AG04450 (cell line): Measurements from ENCODE around the gene VMP1. TPM values are rescaled to one million over a fixed set of nuclear protein-coding genes. Genes with fewer than 3 reads are reported as not detected.

ENCODE experiments used
- CTCF ChIA-PET: fragments of 300-600, 350-600 bp; formaldehyde crosslinking; extraction: SDS; loops from one replicate; lab custom pipeline; 2022; ENCODE audit warnings: antibody characterized with exemption, inconsistent platforms; lab: Charles Lee
- POLR2A ChIA-PET: fragments of 350-600 bp; formaldehyde crosslinking; extraction: SDS; loops from one replicate; lab custom pipeline; 2021; ENCODE audit warnings: antibody characterized with exemption, inconsistent platforms; lab: Yijun Ruan, JAX
- DNase-seq: peaks from one replicate; pipeline ENCODE4 v3.0.0-alpha.2; 2011; ENCODE audit warnings: low read depth, low spot score
- H3K27ac ChIP-seq: one replicate; pipeline ENCODE4 v1.5.1; 2012; ENCODE audit warnings: low read depth, low read length, control low read depth
- H3K27me3 ChIP-seq: one replicate; pipeline ENCODE4 v1.6.0; 2012; ENCODE audit warnings: low read length; ENCODE audit not compliant: control insufficient read depth, insufficient read depth
- H3K4me3 ChIP-seq: 2 replicates; pipeline ENCODE4 v1.5.1; 2011; ENCODE audit warnings: mild to moderate bottlenecking, low read depth, low read length, control low read depth
- H3K9me3 ChIP-seq: 2 replicates; pipeline ENCODE4 v1.5.1; 2012; ENCODE audit warnings: low read length; ENCODE audit not compliant: control insufficient read depth, insufficient read depth
- polyA plus RNA-seq: library from polyadenylated mRNA; depleted of rRNA; stranded (reverse); fragments of >200 nt; gene quantifications from 2 replicates; pipeline ENCODE4 v1.2.3, GENCODE V29; 2011
- TF ChIP-seq, protein P1 (sequence below): IDR thresholded peaks from 2 replicates; pipeline ENCODE4 v1.5.1; 2011; ENCODE audit warnings: low read depth, low read length, control low read depth, inconsistent platforms

The VMP1 gene
- polyA plus RNA-seq, 1 experiment, result 196 TPM

DNA sequence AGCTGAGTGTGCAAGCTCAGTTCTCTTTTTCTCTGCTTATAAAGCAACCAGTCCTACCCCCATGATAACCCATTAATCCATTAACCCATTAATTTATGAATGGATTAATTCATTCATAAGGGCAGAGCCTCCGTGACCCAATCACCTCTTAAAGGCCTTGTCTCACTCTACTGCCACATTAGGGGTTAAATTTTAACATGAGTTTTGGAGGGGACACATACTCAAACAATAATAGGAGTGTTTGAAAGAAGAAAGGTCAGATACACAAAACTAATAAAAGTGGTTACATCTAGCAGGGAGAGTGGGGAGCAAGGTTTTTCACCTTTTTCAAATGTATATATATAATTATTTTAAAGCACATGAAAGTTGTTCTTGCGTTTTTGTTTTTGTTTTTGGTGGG lies 6.8 kb downstream of the VMP1 start:
- no peak for DNase-seq
- Histone ChIP-seq H3K27me3 (no peaks in the 10 kb centered on the region), H3K27ac (no peak overlapping the region), H3K9me3 (no peaks in the 10 kb centered on the region), H3K4me3 (no peak overlapping the region)
- POLR2A ChIA-PET, result no interaction called here
- CTCF ChIA-PET, result no interaction called here
- TF ChIP-seq, protein P1, sequence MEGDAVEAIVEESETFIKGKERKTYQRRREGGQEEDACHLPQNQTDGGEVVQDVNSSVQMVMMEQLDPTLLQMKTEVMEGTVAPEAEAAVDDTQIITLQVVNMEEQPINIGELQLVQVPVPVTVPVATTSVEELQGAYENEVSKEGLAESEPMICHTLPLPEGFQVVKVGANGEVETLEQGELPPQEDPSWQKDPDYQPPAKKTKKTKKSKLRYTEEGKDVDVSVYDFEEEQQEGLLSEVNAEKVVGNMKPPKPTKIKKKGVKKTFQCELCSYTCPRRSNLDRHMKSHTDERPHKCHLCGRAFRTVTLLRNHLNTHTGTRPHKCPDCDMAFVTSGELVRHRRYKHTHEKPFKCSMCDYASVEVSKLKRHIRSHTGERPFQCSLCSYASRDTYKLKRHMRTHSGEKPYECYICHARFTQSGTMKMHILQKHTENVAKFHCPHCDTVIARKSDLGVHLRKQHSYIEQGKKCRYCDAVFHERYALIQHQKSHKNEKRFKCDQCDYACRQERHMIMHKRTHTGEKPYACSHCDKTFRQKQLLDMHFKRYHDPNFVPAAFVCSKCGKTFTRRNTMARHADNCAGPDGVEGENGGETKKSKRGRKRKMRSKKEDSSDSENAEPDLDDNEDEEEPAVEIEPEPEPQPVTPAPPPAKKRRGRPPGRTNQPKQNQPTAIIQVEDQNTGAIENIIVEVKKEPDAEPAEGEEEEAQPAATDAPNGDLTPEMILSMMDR, result no peak

DNA sequence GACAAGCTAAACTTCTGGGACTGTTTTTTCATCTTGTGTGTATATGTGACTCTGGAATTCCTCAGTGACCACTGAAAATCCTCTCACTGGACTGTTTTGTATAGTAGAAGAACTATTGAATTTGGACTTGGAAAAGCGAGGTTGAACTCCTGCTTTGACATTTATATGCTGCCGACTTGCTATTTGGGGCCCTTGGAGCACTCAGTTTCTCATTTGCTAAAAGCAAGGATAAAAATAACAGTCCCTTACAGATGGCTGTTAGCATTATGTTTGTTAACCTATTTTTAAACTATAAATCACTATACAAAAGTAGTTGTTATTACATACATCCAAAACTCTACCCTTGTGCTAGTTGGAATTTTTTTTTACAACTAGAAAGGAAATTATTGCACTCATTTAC lies 9.0 kb downstream of the VMP1 start:
- CTCF ChIA-PET, result no interaction called here
- TF ChIP-seq, protein P1, result no peak
- no peak overlapping the region for H3K4me3 ChIP-seq
- no peak overlapping the region for H3K27ac ChIP-seq
- H3K27me3 ChIP-seq, result no peaks in the 10 kb centered on the region
- H3K9me3 ChIP-seq, result no peaks in the 10 kb centered on the region
- DNase-seq, result no peak
- POLR2A ChIA-PET, result interaction anchor here (0.6 kb wide), 1 partner anchor 13 kb away, joined by 4 read pairs; no protein-coding TSS in a partner anchor

DNA sequence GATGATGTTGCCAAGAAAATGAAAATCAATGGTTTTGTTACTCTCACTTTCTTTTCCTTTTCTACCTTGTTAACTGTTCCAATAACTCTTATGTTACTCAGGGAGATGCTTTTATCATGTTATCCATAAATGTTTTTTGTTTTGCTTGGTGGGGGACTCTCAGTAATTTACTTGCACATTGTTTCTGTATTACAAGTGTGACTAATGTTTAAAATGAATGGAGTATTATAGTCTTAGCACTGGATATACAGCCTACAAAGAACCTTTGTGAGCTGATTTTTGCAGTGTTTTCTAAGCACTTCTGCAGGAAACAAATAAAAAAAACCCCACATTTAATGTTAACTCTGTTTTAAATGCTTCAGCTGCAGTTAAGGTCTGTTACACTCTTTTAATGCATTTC lies 12.1 kb downstream of the VMP1 start:
- Histone ChIP-seq H3K9me3 (no peaks in the 10 kb centered on the region), H3K27ac (no peak overlapping the region), H3K4me3 (no peak overlapping the region), H3K27me3 (no peaks in the 10 kb centered on the region)
- no peak for DNase-seq
- ChIA-PET CTCF (no interaction called here), POLR2A (no interaction called here)
- TF ChIP-seq, protein P1, result no peak

DNA sequence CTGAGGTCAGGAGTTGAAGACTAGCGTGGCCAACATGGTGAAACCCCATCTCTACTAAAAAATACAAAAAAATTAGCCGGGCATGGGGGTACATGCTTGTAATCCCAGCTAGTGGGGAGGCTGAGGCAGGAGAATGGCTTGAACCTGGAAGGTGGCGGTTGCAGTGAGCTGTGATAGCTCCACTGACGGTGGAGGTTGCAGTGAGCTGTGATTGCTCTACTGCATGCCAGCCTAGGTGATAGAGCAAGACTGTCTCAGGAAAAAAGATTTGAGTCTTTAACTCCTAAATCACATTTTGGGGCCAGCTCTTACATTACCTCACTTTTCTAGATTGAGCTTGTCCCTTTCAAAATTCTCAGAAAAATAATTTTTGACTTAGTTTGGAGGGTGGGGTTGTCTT lies 15.2 kb downstream of the VMP1 start:
- Histone ChIP-seq H3K27ac (no peak overlapping the region), H3K4me3 (no peak overlapping the region), H3K27me3 (no peaks in the 10 kb centered on the region), H3K9me3 (no peaks in the 10 kb centered on the region)
- ChIA-PET CTCF (no interaction called here), POLR2A (no interaction called here)
- TF ChIP-seq, protein P1, result no peak
- DNase-seq, result no peak

DNA sequence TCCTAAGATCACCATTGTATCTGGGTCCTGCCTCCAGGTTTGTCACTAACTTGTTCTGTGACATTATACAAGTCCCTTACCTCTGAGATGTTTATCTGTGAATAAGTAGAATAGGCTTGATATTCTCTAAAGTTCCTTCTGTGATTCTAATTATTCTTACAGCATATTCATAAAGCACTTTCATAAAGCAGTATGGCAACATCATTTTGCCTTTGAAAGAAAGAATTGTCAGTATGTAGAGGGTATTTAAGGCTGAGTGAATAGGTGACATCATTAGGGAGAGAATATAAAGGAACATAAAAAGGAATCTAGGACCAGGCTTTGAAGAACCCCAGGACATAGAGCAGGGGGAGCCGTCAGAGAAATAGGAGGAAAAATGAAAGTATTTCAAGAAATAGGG lies 15.6 kb downstream of the VMP1 start:
- no peak for DNase-seq
- POLR2A ChIA-PET, result no interaction called here
- TF ChIP-seq, protein P1, result no peak
- Histone ChIP-seq H3K27ac (no peak overlapping the region), H3K4me3 (no peak overlapping the region), H3K27me3 (no peaks in the 10 kb centered on the region), H3K9me3 (no peaks in the 10 kb centered on the region)
- CTCF ChIA-PET, result no interaction called here
